Stimulated activated naive CD8-positive, alpha-beta T cell treated with anti-CD3 and anti-CD28 coated beads, Interleukin-15, amount 100 ng/mL, for 72 hours (primary cell): Measurements from ENCODE around the gene KICS2.
"Not testable (repeated sequence)": the region's sequence is repeated elsewhere in the genome, so short reads cannot be mapped to it uniquely, and the experiment has no call there.

ENCODE experiments used
- ATAC-seq: fragments of 150-1000 bp; cut with Tn5 transposase; 2 replicates; pipeline ENCODE4 v1.10.0; 2021; ENCODE audit warnings: mild to moderate bottlenecking, moderate library complexity
- DNase-seq, 2 donors: peaks; one replicate each; pipeline ENCODE4 v3.0.0; 2021 to 2022
- H3K27ac Mint-ChIP-seq, 2 donors: one replicate each; pipeline ENCODE4 v1.8.0; 2022; ENCODE audit warnings: mild to moderate bottlenecking in 2 of 2, mixed read lengths in 2 of 2, moderate library complexity in 2 of 2
- H3K27me3 Mint-ChIP-seq: one replicate; pipeline ENCODE4 v1.8.0; 2022; ENCODE audit warnings: mixed read lengths
- H3K4me1 Mint-ChIP-seq: one replicate; pipeline ENCODE4 v1.8.0; 2022; ENCODE audit warnings: mild to moderate bottlenecking, mixed read lengths
- H3K4me3 Mint-ChIP-seq, 2 donors: one replicate each; pipeline ENCODE4 v1.8.0; 2022; ENCODE audit warnings: mild to moderate bottlenecking in 2 of 2, mixed read lengths in 2 of 2, moderate library complexity in 1 of 2
- H3K9me3 Mint-ChIP-seq, 2 donors: one replicate each; pipeline ENCODE4 v1.8.0; 2022; ENCODE audit warnings: mixed read lengths in 2 of 2

The KICS2 gene

GRCh38 chr12:64229240-64229639 is 7.1 kb upstream of the KICS2 start:
- Mint-ChIP-seq H3K27ac (no peak overlapping the region), H3K27me3 (peaks cover 27% of the 10 kb centered on the region), H3K4me3 (no peak overlapping the region), H3K9me3 (no peaks in the 10 kb centered on the region), H3K4me1 (no peaks in the 10 kb centered on the region)
- DNase-seq, result no peak
- no peak for ATAC-seq

- Mint-ChIP-seq H3K4me3 (no peak overlapping the region), H3K27ac (no peak overlapping the region), H3K27me3 (peaks cover 27% of the 10 kb centered on the region), H3K4me1 (peaks cover 11% of the 10 kb centered on the region), H3K9me3 (no peaks in the 10 kb centered on the region)
- no peak for DNase-seq
- no peak for ATAC-seq
These were observed 3.5 kb upstream of the KICS2 start for GRCh38 chr12:64225626-64226025.

- ATAC-seq (peak; percentile 44), DNase-seq (peak in 1 of 2 donors; percentile 38)
- peaks cover 32% of the 10 kb centered on the region for H3K4me1 Mint-ChIP-seq
- peak overlapping the region; percentile 93 to 94 for H3K4me3 Mint-ChIP-seq
- peak overlapping the region; percentile 98 to 100 for H3K27ac Mint-ChIP-seq
- H3K27me3 Mint-ChIP-seq, result peaks cover 17% of the 10 kb centered on the region
- H3K9me3 Mint-ChIP-seq, result no peaks in the 10 kb centered on the region
These were observed 466 bp downstream of the KICS2 start for GRCh38 chr12:64221651-64222008.

GRCh38 chr12:64220046-64220445 is 2.0 kb downstream of the KICS2 start:
- Mint-ChIP-seq H3K27ac (no peak overlapping the region), H3K4me1 (peaks cover 32% of the 10 kb centered on the region), H3K4me3 (peak overlapping the region in 1 of 2 donors; percentile 41), H3K9me3 (no peaks in the 10 kb centered on the region), H3K27me3 (peaks cover under 1% of the 10 kb centered on the region)
- ATAC-seq (no peak), DNase-seq (no peak)

- H3K4me3 Mint-ChIP-seq, result peak overlapping the region; percentile 33 to 48
- peaks cover 32% of the 10 kb centered on the region for H3K4me1 Mint-ChIP-seq
- H3K9me3 Mint-ChIP-seq, result no peaks in the 10 kb centered on the region
- no peak overlapping the region for H3K27ac Mint-ChIP-seq
- no peak for ATAC-seq
- DNase-seq, result no peak
- no peaks in the 10 kb centered on the region for H3K27me3 Mint-ChIP-seq
These were observed 3.0 kb downstream of the KICS2 start for GRCh38 chr12:64219145-64219544.

- Mint-ChIP-seq H3K27me3 (no peaks in the 10 kb centered on the region), H3K4me3 (peak overlapping the region; percentile 52 to 60), H3K27ac (peak overlapping the region in 1 of 2 donors; percentile 29), H3K9me3 (no peaks in the 10 kb centered on the region), H3K4me1 (peaks cover 32% of the 10 kb centered on the region)
- DNase-seq (no peak), ATAC-seq (no peak)
These were observed 3.5 kb downstream of the KICS2 start for GRCh38 chr12:64218597-64218996.

- ATAC-seq, result not testable (repeated sequence)
These were observed 4.5 kb downstream of the KICS2 start for GRCh38 chr12:64217643-64218042.

GRCh38 chr12:64216239-64216638 is 5.9 kb downstream of the KICS2 start:
- Mint-ChIP-seq H3K27me3 (no peaks in the 10 kb centered on the region), H3K4me3 (no peak overlapping the region), H3K9me3 (no peaks in the 10 kb centered on the region), H3K27ac (no peak overlapping the region), H3K4me1 (peaks cover 26% of the 10 kb centered on the region)
- DNase-seq (no peak), ATAC-seq (no peak)

More at GRCh38 chr12:64217643-64218042, 4.5 kb downstream of the KICS2 start:
- H3K27me3 Mint-ChIP-seq, DNase-seq, H3K4me3 Mint-ChIP-seq, H3K9me3 Mint-ChIP-seq: not testable (repeated sequence)
- peaks cover 31% of the 10 kb centered on the region for H3K4me1 Mint-ChIP-seq
- H3K27ac Mint-ChIP-seq, result peak overlapping the region in 1 of 2 donors; percentile 82

- H3K27me3 Mint-ChIP-seq, result no peaks in the 10 kb centered on the region
- no peak for ATAC-seq
- DNase-seq, result no peak
- H3K4me3 Mint-ChIP-seq, result no peak overlapping the region
- H3K27ac Mint-ChIP-seq, result no peak overlapping the region
- no peaks in the 10 kb centered on the region for H3K9me3 Mint-ChIP-seq
- no peaks in the 10 kb centered on the region for H3K4me1 Mint-ChIP-seq
These were observed 9.9 kb downstream of the KICS2 start for GRCh38 chr12:64212119-64212746.

- Mint-ChIP-seq H3K27ac (no peak overlapping the region), H3K27me3 (no peaks in the 10 kb centered on the region), H3K4me3 (no peak overlapping the region), H3K4me1 (no peaks in the 10 kb centered on the region), H3K9me3 (no peaks in the 10 kb centered on the region)
- DNase-seq, result no peak
- no peak for ATAC-seq
These were observed 14.6 kb downstream of the KICS2 start for GRCh38 chr12:64207453-64207852.

GRCh38 chr12:64205542-64205941 is 16.6 kb downstream of the KICS2 start:
- DNase-seq, result no peak
- H3K27ac Mint-ChIP-seq, result no peak overlapping the region
- no peaks in the 10 kb centered on the region for H3K9me3 Mint-ChIP-seq
- no peak for ATAC-seq
- H3K4me1 Mint-ChIP-seq, result no peaks in the 10 kb centered on the region
- H3K4me3 Mint-ChIP-seq, result no peak overlapping the region
- H3K27me3 Mint-ChIP-seq, result no peaks in the 10 kb centered on the region

- Mint-ChIP-seq H3K4me3 (no peak overlapping the region), H3K27ac (no peak overlapping the region), H3K27me3 (no peaks in the 10 kb centered on the region), H3K9me3 (no peaks in the 10 kb centered on the region), H3K4me1 (no peaks in the 10 kb centered on the region)
- ATAC-seq (no peak), DNase-seq (no peak)
These were observed 18.3 kb downstream of the KICS2 start for GRCh38 chr12:64203775-64204174.

- Mint-ChIP-seq H3K9me3 (no peaks in the 10 kb centered on the region), H3K27me3 (no peaks in the 10 kb centered on the region), H3K27ac (no peak overlapping the region), H3K4me3 (no peak overlapping the region), H3K4me1 (no peaks in the 10 kb centered on the region)
- DNase-seq (no peak), ATAC-seq (no peak)
These were observed 19.1 kb downstream of the KICS2 start for GRCh38 chr12:64203036-64203435.

- H3K27me3 Mint-ChIP-seq, H3K4me3 Mint-ChIP-seq, ATAC-seq, H3K9me3 Mint-ChIP-seq, DNase-seq, H3K27ac Mint-ChIP-seq: not testable (repeated sequence)
- H3K4me1 Mint-ChIP-seq, result peaks cover 15% of the 10 kb centered on the region
These were observed 26.3 kb downstream of the KICS2 start for GRCh38 chr12:64195841-64196240.

- Mint-ChIP-seq H3K27me3 (no peaks in the 10 kb centered on the region), H3K9me3 (no peaks in the 10 kb centered on the region), H3K4me1 (peaks cover 15% of the 10 kb centered on the region), H3K27ac (peak overlapping the region in 1 of 2 donors; percentile 51), H3K4me3 (no peak overlapping the region)
- DNase-seq (no peak), ATAC-seq (no peak)
These were observed 27.6 kb downstream of the KICS2 start for GRCh38 chr12:64194333-64195149.

- Mint-ChIP-seq H3K27ac (peak overlapping the region in 1 of 2 donors; percentile 51), H3K9me3 (no peaks in the 10 kb centered on the region)
These were observed 28.2 kb downstream of the KICS2 start for GRCh38 chr12:64193931-64194330.

More at GRCh38 chr12:64193931-64194330, 28.2 kb downstream of the KICS2 start:
- Mint-ChIP-seq H3K4me3 (no peak overlapping the region), H3K27me3 (no peaks in the 10 kb centered on the region), H3K4me1 (peaks cover 15% of the 10 kb centered on the region)
- ATAC-seq (no peak), DNase-seq (no peak)
